ENCODE data around the gene UBASH3B.
A peak's percentile ranks its signal among the peaks of the same experiment; 100 is the strongest.

UBASH3B gene

DNA sequence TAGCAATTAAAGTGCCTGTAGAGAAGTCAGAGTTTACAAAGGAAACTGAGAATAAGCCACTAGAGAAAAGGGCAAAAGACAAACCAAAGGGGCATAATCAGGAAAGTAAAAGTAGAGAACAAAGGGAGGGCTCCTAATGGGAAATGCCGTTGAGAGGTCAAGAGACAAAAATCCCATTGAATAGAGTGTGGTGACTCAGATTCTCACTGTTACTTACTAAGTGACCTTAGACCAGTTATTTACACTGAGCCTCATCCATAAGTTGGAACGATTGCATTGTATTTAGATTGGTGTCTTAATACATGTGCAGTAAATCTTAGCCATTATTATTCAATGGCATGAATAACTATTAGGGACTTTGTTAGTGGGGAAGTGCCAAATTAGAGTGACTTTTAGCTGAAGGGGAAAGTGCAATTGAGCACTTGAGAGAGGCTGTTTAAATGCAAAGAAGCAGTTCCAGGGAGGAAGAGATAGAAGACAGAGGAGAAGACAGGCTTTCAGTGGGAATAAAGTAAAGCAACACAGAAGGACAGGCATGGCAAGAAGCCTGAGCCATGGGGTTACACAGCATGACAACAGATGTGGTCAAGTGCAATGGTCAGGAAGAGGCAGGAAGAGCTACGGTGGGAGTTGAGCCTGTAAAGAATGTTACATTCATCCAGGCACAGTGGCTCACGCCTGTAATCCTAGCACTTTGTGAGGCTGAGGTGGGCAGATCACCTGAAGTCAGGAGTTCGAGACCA is 82.6 kb downstream of the UBASH3B start:
- peak; percentile 70 for DNase-seq

DNA sequence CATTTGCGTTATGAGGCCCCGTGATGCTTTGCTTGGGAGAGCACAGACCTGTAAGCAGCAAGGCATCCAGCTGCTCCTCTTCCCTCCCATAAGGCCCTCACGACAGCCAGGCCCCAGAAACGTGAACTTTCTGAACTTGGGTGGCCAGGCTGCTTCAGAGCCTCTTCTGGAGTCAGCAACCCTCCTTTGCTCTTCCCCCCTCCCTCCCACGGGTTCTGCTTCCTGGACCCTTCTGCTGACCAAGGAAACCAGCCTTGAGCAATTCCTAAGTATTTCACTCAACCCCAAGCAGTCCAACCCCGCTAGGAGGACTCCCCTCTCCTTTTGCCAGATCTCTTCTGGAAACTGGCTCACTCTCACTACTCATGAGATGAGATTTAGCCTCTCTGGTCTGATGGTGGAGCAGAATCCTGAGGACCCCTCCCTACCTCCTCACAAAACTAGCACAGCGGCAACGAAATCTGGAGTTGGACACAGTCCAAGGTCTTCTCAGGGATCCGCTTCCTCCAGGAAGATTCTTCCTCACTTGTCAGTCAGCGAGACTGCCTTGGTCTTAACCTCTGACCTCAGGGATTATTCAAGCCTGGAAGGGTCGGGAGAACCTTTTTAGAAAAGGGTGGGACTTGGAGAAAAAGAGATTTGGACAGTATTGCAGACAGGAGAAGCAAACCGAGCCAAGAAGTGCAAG is 86.2 kb downstream of the UBASH3B start:
- DNase-seq = peak; percentile 80

DNA sequence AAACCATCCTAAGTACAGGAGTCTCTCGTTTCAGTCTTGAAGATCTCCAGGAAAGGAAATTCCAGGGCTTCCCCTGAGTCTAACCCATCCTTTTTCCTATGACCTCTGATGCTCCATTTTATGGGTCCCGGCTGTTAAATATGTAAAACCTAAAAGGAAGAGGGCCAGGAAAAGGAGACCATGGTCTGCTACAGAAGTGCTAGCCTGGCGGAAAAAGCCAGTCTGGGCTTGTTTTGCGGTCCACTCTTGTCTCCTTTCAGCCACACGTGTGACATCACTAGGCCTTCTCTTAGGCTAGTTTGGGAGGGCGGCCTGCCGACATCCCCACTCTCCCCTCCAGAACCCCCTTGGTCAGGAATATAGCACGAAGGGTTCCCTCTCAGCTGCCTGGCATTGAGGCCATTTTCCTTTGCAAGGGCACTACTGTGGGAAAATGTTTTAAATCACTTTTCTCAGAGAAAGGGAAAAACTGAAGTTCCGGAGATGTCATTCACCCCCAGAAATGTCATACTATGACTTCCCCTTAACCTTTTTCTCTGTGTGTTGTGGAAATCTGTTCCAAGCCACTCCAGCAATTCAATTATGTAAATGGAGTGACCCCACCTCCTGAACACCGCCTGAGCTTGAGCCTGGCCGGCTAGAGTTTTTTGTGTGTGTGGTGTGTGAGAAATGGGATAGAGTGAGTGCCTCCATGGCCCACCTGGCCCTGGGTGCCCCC is 86.9 kb downstream of the UBASH3B start:
- DNase-seq = peak; percentile 66

DNA sequence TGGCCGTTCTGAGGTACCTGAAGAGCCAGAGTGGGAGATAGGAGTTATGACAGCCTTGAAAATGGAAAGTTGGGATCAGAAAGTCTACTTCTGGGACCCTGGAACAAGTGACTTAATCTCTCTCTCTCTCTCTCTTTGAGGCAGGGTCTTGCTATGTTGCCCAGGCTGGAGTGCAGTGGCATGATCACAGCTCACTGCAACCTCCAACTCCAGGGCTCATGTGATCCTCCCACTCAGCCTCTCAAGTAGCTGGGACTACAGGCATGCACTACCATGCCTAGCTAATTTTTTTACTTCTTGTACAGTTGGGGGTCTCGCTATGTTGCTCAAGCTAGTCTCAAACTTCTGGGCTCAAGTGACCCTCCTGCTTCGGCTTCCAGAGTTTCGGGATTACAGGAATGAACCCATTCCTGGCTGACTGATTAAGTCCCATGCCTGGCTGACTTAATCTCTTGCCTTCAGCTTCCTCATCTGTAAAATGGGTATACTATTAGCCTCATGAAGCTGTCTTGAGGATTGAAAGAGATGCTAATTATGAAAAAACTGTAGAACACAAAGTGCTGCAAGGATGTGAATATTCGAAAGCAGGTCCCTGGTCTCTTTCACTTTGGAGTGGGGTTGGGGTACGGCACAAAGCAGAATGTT is 87.7 kb downstream of the UBASH3B start:
- no peak for DNase-seq

DNA sequence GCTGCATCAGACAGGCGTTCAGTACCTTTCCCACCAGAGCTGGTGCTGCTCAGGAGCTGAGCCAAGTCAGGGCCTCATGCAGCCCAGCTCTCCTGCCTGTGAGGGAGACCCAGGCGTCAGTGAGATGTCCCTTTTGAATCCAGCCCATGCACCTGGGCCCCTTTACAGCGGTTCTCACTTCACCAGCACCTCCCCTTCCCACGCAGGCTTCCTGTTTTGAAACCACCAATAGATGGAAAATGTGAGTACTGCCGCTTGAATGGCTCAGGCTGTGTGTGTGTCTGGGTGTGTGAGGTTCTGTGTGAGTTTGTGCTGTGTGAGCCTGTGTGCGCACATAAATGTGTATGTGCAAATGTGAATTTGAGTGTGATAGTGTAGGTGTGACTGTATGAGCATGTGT is 88.4 kb downstream of the UBASH3B start:
- DNase-seq = peak; percentile 63

DNA sequence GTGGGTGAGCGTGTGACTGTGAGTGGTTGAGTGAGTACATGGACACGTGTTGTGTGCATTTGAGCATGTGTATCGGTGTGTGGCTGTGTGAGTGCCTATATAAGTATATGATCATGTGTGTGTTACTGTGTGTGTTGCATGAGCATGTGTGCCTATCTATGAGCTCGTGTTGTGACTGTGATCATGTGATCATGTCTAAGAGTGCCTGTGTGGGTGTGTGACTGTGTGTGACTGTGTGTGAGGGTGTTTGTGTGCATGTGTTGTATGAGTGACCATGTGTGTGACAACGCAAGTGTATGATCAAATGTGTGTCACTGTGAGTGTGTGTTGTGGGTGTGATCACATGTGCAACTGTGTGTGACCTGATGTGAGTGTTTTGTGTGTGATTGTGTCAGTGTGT is 88.8 kb downstream of the UBASH3B start:
- DNase-seq = peak; percentile 43

DNA sequence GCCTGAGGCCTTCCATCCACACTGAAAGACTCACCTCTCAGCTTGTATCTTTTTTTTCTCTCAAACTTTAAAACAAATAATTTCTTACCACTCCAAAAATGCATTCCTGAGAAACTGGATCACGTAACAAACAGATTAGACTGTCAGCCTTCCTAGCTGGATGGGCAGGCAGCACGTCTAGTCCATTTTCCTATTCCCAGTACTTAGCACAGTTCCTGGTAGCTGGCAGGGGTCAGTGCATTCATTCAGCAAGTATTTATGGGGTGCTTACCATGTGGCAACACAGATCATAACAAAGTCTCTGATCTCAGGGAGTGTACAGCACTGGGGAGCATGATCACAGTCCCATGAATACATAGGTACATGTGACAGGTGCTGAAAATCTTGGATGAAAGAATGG is 89.6 kb downstream of the UBASH3B start:
- DNase-seq = no peak

DNA sequence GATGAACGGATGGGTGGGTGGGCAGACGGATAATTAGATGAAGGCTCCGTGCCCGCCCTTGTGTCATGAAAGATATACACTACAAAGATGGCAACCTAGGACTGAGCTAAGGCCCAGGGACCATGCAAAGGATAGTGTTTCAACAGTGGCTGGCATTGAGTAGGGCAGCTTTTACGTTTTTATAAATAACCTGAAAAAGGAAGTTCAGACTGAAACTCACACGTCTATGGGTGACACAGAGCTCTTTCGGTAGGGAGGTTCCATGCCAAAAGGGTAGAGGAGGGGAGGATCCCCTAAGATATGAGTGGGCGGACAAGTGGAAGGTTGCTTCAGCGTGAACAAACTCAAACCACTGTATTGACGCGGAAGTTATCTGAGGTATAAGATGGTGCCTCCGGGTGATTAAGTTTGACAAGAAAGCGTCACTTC is 90.5 kb downstream of the UBASH3B start:
- peak; percentile 99 for DNase-seq

DNA sequence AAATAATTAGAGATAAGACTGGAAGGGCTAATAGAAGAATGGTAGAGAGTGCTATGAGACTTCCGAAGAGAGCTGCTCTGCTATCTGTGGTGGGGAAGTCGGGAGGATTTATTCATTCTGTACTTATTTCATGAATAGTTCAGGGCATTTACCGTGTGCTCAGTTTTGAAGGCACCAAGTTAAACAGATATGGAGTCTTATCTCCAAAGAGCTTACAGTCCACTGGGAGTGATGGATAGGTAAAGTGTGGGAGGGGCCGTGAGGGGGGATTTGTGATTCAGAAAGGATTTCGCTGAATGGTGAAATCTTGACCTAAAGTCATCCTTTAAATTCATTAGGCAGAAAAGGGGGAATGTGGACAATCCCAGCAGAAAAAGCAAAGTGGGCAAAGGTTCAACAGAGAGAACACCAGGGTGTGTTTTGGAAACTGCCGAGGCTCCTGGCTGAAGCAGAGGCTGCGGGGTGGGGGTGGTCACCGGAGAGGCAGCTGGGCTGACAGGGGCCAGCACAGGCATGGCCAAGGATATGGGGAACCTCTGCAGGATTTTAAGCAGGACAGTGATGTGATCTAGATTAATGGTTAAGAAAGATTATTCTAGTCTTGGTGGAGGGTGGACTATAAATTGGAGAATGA is 91.2 kb downstream of the UBASH3B start:
- no peak for DNase-seq

DNA sequence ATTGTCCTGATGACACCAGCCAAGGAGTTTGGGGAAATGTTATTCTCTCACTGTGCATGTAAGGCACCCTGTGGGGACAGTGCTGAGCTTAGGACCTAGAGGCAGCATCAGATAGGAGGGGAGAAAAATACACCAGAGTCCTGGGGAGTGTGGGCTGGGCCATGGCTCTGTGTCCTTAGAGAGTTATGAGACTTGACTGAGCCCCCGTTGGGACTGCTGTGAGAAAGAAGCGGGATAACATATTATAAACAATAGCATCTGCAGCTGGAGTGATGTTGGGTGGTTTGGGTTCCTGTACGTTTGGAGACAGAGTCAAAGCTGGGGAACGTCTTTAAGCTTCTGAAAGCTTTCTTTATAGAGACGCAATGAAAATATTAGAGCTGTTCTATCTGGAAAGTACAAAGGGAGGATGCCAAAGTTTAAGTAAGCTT is 91.8 kb downstream of the UBASH3B start:
- DNase-seq = no peak

DNA sequence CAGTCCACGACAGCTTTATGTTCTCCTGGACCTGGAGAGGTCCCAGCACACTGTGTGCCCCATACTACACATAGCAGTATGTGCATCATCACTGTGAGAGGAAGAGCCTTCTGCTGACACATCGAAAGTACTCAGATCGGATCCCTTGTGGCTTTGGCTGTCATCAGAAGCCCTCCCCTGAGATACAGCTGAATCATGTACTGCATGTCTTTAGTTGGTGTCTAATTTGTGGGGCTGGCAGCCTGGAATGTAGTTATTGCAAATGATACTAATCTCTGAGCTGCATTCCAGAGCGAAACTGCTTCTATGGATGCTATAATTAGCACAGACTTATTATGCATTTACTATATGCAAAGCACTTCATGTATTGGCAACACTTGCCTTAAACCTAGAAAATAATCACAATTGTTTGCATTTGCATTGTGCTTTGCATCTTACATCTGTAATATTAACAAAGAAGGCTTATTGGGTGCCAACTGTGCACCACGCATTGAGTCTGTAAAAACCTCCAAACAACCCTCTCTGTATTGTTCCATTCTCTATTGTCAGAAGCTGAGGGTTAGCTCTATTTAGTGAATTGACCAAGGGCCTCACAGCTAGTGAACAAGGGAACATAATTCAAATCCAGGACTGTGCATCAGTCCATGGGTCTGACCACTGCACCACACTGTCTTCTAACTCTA is 93.6 kb downstream of the UBASH3B start:
- peak; percentile 95 for DNase-seq

DNA sequence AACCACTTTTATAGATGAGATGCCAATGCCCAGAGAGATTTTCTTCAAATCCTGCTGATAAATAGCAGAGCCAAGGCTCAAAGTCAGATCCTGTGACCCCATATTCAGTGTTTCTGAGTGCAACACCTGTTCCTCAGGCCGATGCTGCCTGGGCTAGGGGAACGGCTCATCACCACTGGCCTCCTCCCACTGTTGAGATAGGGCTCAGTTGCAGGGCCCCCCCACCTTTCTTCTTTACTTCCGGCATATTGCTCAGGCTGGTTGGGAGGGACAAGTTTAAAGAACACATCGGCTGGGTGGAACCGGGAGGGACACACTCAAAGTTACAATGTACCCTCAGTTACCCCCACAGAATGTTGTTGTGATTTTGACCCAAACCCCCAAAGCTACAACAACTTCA is 94.5 kb downstream of the UBASH3B start:
- DNase-seq = no peak

DNA sequence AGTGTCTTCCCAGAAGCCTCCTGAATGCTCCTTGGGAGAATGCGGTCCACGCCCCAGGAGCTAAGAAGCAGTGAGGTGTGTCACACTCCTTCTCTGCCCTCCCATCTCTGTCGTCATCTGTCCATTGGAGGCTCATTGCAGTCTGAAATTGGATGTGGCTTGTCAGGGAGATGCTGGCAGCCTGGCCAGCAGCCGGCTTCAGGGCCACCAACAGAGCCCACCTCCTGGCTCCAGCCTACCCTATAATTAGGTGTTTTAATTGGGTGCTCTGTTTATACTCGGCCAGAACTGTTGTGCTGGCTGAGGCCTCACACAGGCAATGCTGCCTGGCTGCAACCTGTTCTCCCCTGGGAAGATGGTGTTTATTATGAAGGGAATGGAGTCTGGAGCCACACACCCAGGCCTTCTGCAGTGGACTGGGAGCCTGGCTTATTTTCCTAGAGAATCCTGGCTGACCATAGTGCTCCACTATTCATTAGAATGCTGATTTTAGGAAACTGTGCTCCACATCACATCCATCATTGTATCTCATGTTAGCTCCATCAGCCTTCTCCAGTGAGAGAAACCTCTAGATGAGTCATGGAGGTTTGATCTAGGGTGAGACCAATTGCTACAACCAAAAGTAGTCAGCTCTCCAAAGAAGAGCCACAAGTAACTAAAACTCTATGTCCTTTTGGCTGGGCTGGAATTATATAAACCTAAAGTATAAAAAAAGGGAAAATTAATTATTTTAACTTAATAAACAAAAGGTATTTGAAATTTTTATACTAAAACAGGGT is 96.0 kb downstream of the UBASH3B start:
- no peak for DNase-seq

DNA sequence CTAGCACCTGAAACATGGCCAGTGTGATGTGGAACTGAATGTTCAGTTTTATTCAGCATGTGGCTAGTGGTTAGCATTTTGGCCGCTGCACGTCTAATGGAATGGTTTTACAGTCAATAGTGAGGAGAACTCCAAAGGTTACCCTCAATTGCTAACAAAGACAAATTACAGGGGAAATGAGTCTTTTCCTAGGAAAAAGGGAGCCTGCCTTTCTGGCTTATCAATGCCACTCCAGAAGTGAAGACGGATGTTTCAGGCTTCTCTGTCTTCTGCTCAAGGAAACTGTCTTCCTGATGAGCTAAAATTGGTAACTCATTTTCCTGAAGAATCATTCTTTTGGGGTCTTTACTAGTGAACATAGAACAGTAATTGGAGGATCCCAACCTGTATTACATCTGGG is 98.5 kb downstream of the UBASH3B start:
- no peak for DNase-seq

DNA sequence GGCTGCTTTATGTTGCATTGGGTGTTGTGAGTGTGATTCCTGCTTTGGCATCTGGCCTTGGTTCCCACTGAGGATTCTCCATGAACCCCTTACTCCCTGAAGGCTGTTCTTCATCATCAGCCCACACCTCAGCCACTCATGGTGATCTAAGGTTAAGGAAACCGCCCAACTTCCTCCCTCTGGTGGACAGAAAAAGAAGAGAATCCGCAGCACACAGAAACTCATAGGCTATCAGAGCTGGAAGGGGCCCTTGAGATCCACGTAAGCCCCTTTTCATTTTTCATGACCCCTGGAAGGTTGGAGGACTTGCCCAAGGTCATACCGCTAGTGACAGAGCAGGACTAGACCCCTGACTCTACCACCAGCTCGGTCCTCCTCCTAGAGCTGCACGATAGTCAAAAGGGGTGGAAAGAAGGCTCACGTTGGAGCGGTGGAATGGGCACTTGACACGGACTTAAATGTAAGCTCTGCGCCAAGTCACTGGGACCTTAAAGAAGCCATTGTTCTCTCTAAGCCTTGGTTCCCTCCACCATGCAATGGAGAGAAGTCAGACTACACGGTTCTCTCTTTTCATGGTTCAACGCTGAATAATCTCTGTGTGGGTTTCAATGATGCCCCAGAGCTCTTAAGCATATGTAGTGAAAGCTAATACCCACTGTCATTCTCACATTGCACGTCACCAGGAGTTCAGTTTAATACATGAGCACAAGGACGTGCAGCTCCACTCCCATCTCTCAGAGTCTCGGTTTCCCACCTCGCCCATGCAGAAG is 99.2 kb downstream of the UBASH3B start:
- DNase-seq = peak; percentile 52

DNA sequence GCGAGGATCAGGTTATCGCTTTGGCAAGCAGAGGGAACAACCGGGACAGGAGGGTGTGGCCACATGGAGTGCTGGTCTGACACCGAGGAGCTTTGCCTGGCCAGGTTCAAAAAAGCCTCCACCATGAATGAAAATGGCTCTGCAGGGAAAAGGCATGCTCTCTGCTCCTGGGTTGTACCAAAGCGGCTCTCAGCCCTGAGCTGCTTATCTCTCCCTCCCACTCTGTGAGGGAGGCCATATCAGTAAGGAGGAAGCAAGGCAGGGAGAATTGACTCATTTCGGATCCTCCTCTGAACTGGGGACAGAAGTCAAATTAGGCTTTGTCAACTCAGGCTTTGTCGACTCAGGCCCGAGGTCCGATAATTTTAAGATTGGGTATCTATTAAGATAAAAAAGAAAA is 99.9 kb downstream of the UBASH3B start:
- peak; percentile 81 for DNase-seq

DNA sequence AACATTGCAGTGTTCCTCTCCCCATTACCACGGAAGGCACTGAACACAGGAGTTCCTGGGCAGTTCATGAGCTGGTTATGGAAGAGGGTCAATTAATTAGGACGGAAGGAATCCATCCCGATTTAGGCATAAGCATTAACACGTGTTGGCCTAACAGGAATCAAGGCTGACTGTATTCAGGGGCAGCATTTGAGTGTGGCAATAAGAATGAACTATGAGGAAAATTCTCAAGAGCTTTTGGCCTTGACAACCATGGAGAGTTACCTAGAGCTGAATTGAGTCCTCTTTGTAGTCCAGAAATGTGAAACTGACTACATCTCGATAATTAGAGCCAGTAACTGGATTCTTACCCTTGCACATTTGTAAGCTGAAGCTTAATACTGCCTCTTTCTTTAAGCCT is 100.4 kb downstream of the UBASH3B start:
- DNase-seq = no peak

DNA sequence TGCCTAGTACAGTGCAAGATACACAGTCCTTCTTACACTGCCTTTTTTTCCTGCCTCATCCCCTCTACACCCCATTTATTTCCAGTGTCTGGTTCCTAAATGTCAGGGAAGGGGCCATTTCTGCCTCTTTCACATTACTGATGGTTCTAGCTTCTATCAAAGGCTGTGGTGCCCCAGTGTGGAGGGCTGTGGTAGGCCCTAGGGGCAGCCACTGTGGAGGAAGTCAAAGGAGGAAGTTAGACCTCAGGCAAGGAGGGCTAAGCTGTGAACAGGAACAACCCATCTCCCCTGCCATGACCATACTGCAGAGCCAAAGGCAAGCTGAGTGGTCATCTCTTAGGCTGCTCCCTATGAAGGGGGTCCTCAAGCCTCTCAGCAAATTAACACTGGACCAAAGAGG is 100.9 kb downstream of the UBASH3B start:
- DNase-seq = peak; percentile 87

DNA sequence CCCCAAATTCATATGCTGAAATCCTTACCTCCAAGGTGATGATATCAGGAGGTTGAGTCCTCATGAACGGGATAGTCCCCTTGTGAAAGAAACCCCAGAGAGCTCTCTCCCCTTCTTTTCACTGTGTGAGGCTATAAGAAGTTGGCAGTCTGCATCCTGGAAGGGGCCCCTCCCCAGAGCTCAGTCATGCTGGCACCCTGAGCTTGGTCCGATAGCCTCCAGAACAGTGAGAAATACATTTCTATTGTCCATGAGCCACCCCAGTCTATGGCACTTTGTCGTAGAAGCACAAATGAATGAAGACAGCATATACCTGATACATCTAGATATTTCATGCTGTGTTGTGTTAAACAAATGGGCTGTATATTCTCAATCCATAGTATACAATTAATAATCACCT is 101.7 kb downstream of the UBASH3B start:
- no peak for DNase-seq

DNA sequence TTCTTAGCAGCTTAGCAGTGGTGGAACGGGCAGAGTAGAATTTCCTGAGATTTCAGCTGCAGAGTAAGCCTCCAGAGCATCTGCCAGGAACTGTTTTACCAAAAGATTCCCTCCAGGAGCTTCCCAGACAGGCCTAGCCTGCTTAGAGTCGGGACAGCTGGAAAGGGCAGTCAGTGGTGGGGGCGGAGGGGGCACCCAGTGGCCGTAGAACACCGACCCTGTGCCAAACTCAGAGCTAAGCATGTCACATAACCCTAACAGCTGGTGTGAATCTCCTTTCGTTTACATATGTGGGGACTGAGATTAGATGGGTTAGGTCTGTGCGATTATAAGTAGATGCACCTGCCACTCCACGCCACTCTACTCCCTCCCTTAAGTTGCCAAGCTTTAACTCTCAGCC is 102.8 kb downstream of the UBASH3B start:
- DNase-seq = no peak

DNA sequence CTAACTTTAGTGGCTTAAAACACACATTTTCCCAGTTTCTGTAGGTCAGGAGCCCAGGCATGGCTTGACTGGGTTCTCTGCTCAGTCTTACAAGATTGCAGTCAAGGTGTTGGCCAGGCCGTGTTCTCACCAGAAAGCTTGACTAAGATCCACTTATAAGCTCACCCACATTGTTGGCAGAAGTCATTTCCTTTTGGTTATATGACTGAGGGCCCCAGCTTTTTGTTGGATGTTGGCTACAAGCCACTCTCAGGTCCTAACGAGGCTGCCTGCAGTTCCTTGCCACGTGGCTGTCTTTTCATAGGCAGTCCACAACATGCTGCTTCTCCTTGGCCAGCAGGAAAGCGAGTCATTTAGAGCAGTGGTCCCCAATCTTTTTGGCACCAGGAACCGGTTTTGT is 103.5 kb downstream of the UBASH3B start:
- no peak for DNase-seq
